ENCODE data around the gene MYO10.

MYO10 gene

DNA sequence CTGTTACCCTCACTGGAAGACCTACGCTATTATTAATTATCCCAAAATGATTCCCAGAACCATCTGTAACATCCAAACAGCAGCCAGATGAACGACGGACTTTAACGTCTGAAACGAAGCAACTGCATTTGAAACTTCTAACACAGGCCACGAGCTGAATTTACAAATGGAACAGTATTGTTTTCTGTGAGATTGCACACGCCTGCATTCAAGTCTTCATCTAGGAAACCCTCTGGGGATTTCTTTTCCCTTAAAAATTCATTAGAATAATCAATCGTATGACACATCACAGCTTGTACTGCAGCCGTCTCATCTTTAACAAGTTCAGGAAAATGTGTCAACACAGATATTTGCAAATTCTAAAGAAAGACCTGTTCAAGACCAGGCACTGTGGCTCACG, 80.2 kb downstream of the MYO10 start:
- Histone ChIP-seq H3K27ac (ENCODE audit: low read depth, low read length) (no peak overlapping the region), H3K4me3 (ENCODE audit: low read depth in 1 of 2, low read length in 2 of 2) (no peak overlapping the region), H3K36me3 (ENCODE audit: control insufficient read depth in 1 of 2, insufficient read depth in 2 of 2, low read length in 2 of 2) (peaks cover 0 to 6% of the 10 kb centered on the region in 2 donors), H3K4me1 (ENCODE audit: control insufficient read depth in 1 of 2, insufficient read depth in 2 of 2, low read length in 2 of 2) (peaks cover 5 to 6% of the 10 kb centered on the region in 2 donors), H3K27me3 (ENCODE audit: control insufficient read depth in 1 of 2, insufficient read depth in 2 of 2, low read length in 2 of 2) (no peaks in the 10 kb centered on the region), H3K9me3 (ENCODE audit: control insufficient read depth in 1 of 2, low read length in 2 of 2) (peaks cover 7% of the 10 kb centered on the region in 2 donors), H3K9ac (ENCODE audit: low read depth in 1 of 2, low read length in 2 of 2) (no peak overlapping the region)

DNA sequence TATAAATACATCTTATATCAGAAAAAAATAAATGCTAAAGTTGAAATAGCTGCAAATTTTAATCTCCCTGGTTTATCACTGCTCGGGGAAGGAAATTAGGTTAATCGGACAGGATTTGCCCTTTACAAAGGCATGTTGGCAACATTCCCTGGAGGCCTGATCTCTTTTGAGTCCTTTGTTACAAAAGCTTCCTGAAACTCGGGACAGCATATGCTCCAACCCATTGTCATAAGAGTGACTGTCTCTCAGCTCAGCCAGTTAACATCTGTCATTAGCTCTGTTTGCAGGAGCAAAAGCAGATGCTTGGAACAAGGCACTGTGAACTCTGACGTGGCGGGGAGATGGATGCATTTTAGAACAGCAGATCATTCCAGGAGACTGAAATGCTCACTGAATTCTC, 80.6 kb downstream of the MYO10 start:
- H3K27ac ChIP-seq (ENCODE audit: low read depth, low read length), result no peak overlapping the region
- H3K27me3 ChIP-seq (ENCODE audit: control insufficient read depth in 1 of 2, insufficient read depth in 2 of 2, low read length in 2 of 2), result no peaks in the 10 kb centered on the region
- no peak overlapping the region for H3K4me3 ChIP-seq (ENCODE audit: low read depth in 1 of 2, low read length in 2 of 2)
- peaks cover 5 to 6% of the 10 kb centered on the region in 2 donors for H3K4me1 ChIP-seq (ENCODE audit: control insufficient read depth in 1 of 2, insufficient read depth in 2 of 2, low read length in 2 of 2)
- peaks cover 7% of the 10 kb centered on the region in 2 donors for H3K9me3 ChIP-seq (ENCODE audit: control insufficient read depth in 1 of 2, low read length in 2 of 2)
- H3K9ac ChIP-seq (ENCODE audit: low read depth in 1 of 2, low read length in 2 of 2), result no peak overlapping the region
- H3K36me3 ChIP-seq (ENCODE audit: control insufficient read depth in 1 of 2, insufficient read depth in 2 of 2, low read length in 2 of 2), result peaks cover 0 to 6% of the 10 kb centered on the region in 2 donors

DNA sequence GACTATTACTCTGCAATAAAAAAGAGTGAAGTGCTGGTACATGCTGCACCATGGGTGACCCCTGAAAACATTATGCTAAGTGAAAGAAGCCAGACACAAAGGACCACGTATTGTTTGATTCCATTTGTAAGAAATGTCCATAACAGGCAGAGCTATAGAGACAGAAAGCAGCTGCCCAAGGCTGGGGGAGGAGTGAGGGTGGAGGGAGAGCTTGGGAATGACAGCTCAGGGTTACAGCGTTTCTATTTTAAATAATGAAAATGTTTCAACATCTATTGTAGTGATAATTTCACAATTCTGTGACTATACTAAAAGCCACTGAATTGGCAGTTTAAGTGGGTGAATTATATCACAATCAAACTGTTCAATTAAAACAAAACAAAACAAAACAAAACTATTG, 81.7 kb downstream of the MYO10 start:
- Histone ChIP-seq H3K27ac (ENCODE audit: low read depth, low read length) (no peak overlapping the region), H3K9ac (ENCODE audit: low read depth in 1 of 2, low read length in 2 of 2) (no peak overlapping the region), H3K27me3 (ENCODE audit: control insufficient read depth in 1 of 2, insufficient read depth in 2 of 2, low read length in 2 of 2) (no peaks in the 10 kb centered on the region), H3K4me1 (ENCODE audit: control insufficient read depth in 1 of 2, insufficient read depth in 2 of 2, low read length in 2 of 2) (peaks cover 5 to 6% of the 10 kb centered on the region in 2 donors), H3K9me3 (ENCODE audit: control insufficient read depth in 1 of 2, low read length in 2 of 2) (peaks cover 4 to 7% of the 10 kb centered on the region in 2 donors), H3K36me3 (ENCODE audit: control insufficient read depth in 1 of 2, insufficient read depth in 2 of 2, low read length in 2 of 2) (peaks cover 0 to 6% of the 10 kb centered on the region in 2 donors), H3K4me3 (ENCODE audit: low read depth in 1 of 2, low read length in 2 of 2) (no peak overlapping the region)

DNA sequence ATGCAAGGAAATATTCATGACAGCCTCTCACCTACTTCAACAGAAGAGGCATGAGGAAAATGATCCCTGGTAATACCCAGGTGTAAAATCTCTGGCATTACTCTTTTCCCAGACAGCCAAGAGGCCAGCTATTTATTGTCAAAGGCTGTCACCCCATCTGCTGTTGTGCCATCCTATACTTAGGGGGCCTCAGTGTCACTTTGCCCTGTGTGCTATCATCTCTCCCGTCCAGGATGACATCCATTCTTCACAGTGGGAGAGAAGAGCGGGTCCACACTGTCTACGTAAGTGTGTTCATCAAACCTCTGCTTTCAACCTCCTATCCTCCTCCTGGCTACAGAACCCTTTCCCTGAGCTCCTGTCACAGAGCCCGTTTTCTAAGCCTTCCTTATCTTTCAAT, 82.6 kb downstream of the MYO10 start:
- no peaks in the 10 kb centered on the region for H3K36me3 ChIP-seq (ENCODE audit: control insufficient read depth in 1 of 2, insufficient read depth in 2 of 2, low read length in 2 of 2)
- H3K9ac ChIP-seq (ENCODE audit: low read depth in 1 of 2, low read length in 2 of 2), result no peak overlapping the region
- H3K27ac ChIP-seq (ENCODE audit: low read depth, low read length), result no peak overlapping the region
- peaks cover 5 to 6% of the 10 kb centered on the region in 2 donors for H3K4me1 ChIP-seq (ENCODE audit: control insufficient read depth in 1 of 2, insufficient read depth in 2 of 2, low read length in 2 of 2)
- no peaks in the 10 kb centered on the region for H3K27me3 ChIP-seq (ENCODE audit: control insufficient read depth in 1 of 2, insufficient read depth in 2 of 2, low read length in 2 of 2)
- H3K4me3 ChIP-seq (ENCODE audit: low read depth in 1 of 2, low read length in 2 of 2), result no peak overlapping the region
- H3K9me3 ChIP-seq (ENCODE audit: control insufficient read depth in 1 of 2, low read length in 2 of 2), result no peaks in the 10 kb centered on the region

DNA sequence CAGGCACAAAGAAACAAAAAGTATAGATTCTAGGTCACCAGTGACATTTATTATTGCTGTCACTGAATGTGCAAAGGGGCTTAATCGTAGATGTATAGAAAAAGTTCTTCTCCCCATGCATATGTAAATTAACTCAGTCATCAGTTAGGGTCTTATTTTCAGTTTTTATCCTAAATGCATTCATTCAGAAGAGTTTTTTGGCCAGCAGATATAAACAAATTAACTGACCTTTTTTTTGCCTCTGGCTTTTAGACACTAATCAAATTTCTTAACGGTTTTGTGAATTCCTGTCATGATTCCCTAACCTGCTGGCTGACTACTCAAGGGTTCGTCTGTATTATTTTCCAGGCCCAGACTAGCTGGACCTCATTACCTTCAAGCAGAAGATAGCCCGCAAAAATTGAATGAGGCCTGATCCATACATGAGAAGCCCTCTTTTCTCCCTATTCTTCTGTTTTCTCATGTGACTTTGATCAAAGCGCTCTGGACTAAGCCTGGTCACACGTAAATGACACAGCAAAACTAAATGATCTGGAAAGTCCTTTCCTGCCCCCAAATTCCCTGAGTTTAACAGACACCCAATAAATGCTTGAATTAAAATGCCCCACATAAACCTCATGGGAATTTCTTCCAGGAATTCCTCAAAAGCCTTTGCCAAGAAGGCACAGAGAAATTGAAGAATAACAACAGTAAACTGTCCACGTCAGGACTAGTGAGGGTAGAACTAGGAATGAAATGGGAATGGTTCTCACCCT, 83.7 kb downstream of the MYO10 start:
- no peaks in the 10 kb centered on the region for H3K36me3 ChIP-seq (ENCODE audit: control insufficient read depth in 1 of 2, insufficient read depth in 2 of 2, low read length in 2 of 2)
- H3K9ac ChIP-seq (ENCODE audit: low read depth in 1 of 2, low read length in 2 of 2), result no peak overlapping the region
- H3K4me3 ChIP-seq (ENCODE audit: low read depth in 1 of 2, low read length in 2 of 2), result no peak overlapping the region
- H3K9me3 ChIP-seq (ENCODE audit: control insufficient read depth in 1 of 2, low read length in 2 of 2), result no peaks in the 10 kb centered on the region
- peaks cover 5 to 6% of the 10 kb centered on the region in 2 donors for H3K4me1 ChIP-seq (ENCODE audit: control insufficient read depth in 1 of 2, insufficient read depth in 2 of 2, low read length in 2 of 2)
- H3K27me3 ChIP-seq (ENCODE audit: control insufficient read depth in 1 of 2, insufficient read depth in 2 of 2, low read length in 2 of 2), result no peaks in the 10 kb centered on the region
- H3K27ac ChIP-seq (ENCODE audit: low read depth, low read length), result no peak overlapping the region

DNA sequence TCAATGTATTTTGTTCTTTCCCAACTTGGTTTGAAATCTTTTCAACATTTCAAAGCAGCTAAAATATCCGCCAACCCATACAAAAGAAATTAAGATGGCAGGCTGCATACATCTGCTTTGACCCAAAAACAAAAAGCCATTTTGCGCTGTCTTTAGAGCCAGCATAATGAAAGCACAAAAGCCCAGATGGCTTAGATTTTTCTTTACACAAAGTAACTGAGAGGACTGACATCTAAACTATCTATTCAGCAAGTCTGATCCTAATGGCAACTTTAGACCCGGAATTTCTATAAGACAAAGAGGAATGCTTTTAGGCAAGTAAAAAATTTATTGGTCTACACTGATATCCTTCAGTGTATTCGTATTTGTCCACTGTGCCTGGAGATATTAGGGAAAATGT, 86.3 kb downstream of the MYO10 start:
- peaks cover 0 to 6% of the 10 kb centered on the region in 2 donors for H3K4me1 ChIP-seq (ENCODE audit: control insufficient read depth in 1 of 2, insufficient read depth in 2 of 2, low read length in 2 of 2)
- H3K9ac ChIP-seq (ENCODE audit: low read depth in 1 of 2, low read length in 2 of 2), result no peak overlapping the region
- no peaks in the 10 kb centered on the region for H3K36me3 ChIP-seq (ENCODE audit: control insufficient read depth in 1 of 2, insufficient read depth in 2 of 2, low read length in 2 of 2)
- no peaks in the 10 kb centered on the region for H3K9me3 ChIP-seq (ENCODE audit: control insufficient read depth in 1 of 2, low read length in 2 of 2)
- no peaks in the 10 kb centered on the region for H3K27me3 ChIP-seq (ENCODE audit: control insufficient read depth in 1 of 2, insufficient read depth in 2 of 2, low read length in 2 of 2)
- H3K4me3 ChIP-seq (ENCODE audit: low read depth in 1 of 2, low read length in 2 of 2), result no peak overlapping the region
- no peak overlapping the region for H3K27ac ChIP-seq (ENCODE audit: low read depth, low read length)

DNA sequence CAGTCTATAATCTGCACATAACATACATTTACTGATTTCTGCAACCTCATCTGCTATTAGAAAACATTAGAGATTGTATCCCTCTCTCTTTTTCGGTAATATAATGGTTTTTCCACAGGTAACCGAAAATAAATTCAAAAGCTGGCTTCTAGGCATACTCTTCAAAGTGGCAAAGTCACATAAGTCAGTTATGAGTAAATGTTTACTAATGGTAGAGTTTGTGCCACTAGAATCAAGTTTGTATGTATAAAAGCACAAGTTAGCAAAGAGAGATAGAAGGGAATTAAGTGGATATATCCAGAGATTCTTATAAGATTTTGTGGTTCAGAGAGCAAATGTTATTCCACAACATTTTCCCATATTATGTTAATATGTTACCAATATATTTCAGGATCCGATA, 86.9 kb downstream of the MYO10 start:
- Histone ChIP-seq H3K4me1 (ENCODE audit: control insufficient read depth in 1 of 2, insufficient read depth in 2 of 2, low read length in 2 of 2) (peaks cover 0 to 6% of the 10 kb centered on the region in 2 donors), H3K9me3 (ENCODE audit: control insufficient read depth in 1 of 2, low read length in 2 of 2) (no peaks in the 10 kb centered on the region), H3K9ac (ENCODE audit: low read depth in 1 of 2, low read length in 2 of 2) (no peak overlapping the region), H3K36me3 (ENCODE audit: control insufficient read depth in 1 of 2, insufficient read depth in 2 of 2, low read length in 2 of 2) (no peaks in the 10 kb centered on the region), H3K27me3 (ENCODE audit: control insufficient read depth in 1 of 2, insufficient read depth in 2 of 2, low read length in 2 of 2) (no peaks in the 10 kb centered on the region), H3K27ac (ENCODE audit: low read depth, low read length) (no peak overlapping the region), H3K4me3 (ENCODE audit: low read depth in 1 of 2, low read length in 2 of 2) (no peak overlapping the region)

DNA sequence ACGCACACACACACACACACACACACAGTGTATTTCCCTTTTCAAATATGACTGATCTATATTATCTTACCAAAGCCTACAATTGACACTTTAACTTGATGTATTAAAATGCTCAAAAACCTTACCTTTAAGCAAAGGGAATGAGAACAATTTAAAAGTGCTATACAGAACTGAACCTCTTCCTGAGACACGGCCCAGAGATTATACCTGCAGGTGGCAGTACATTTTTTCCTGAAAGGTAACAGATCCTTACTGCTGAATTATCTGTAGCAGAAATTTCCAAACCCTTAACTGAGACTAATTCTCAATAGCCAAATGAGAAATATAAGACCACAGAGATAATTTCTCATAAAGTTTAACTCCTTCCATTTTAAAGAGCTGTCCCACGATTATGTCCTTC, 91.1 kb downstream of the MYO10 start:
- Histone ChIP-seq H3K4me3 (ENCODE audit: low read depth in 1 of 2, low read length in 2 of 2) (no peak overlapping the region), H3K4me1 (ENCODE audit: control insufficient read depth in 1 of 2, insufficient read depth in 2 of 2, low read length in 2 of 2) (peaks cover 0 to 14% of the 10 kb centered on the region in 2 donors), H3K36me3 (ENCODE audit: control insufficient read depth in 1 of 2, insufficient read depth in 2 of 2, low read length in 2 of 2) (no peaks in the 10 kb centered on the region), H3K9me3 (ENCODE audit: control insufficient read depth in 1 of 2, low read length in 2 of 2) (no peaks in the 10 kb centered on the region), H3K9ac (ENCODE audit: low read depth in 1 of 2, low read length in 2 of 2) (no peak overlapping the region), H3K27ac (ENCODE audit: low read depth, low read length) (no peak overlapping the region), H3K27me3 (ENCODE audit: control insufficient read depth in 1 of 2, insufficient read depth in 2 of 2, low read length in 2 of 2) (no peaks in the 10 kb centered on the region)

DNA sequence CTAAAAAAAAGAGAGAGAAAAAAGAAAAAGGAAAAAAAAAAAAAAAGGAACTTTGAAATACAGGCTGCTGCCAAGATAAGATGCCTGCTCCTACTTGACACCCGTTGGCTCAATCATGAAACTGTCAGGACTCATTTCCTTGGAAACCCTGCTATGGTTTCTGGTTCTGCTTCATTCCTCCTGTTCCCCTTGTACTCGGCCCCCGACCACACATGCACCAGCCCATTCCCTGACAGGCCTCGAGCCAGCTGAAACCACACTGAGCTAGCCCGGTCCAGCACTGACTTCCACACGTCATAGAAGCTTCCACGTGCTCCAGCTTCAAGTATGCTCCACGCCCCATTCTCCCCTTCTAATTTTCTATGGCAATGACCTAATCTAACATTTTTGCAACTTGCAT, 93.2 kb downstream of the MYO10 start:
- H3K4me1 ChIP-seq (ENCODE audit: control insufficient read depth in 1 of 2, insufficient read depth in 2 of 2, low read length in 2 of 2), result peaks cover 0 to 14% of the 10 kb centered on the region in 2 donors
- no peaks in the 10 kb centered on the region for H3K27me3 ChIP-seq (ENCODE audit: control insufficient read depth in 1 of 2, insufficient read depth in 2 of 2, low read length in 2 of 2)
- H3K9me3 ChIP-seq (ENCODE audit: control insufficient read depth in 1 of 2, low read length in 2 of 2), result no peaks in the 10 kb centered on the region
- H3K27ac ChIP-seq (ENCODE audit: low read depth, low read length), result no peak overlapping the region
- H3K4me3 ChIP-seq (ENCODE audit: low read depth in 1 of 2, low read length in 2 of 2), result no peak overlapping the region
- no peaks in the 10 kb centered on the region for H3K36me3 ChIP-seq (ENCODE audit: control insufficient read depth in 1 of 2, insufficient read depth in 2 of 2, low read length in 2 of 2)
- H3K9ac ChIP-seq (ENCODE audit: low read depth in 1 of 2, low read length in 2 of 2), result no peak overlapping the region

DNA sequence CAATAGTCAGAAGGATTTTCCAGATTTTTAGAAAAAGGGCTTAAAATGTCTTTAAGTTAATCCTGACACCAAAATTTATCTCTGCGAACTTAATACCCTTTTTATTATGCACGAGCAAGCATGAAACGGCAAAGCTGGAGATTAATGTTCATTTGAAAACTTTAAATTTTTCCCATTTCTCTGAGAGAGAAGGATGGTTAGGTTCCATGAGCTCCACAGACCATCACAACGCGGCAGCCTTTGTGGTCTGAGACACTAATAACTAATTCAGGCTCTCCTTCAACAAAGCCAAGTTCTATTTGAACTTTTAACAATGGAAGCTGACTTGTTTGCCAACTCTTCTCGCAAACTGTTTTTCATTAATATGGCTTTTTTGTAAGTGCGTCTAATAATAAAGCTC, 94.7 kb downstream of the MYO10 start:
- H3K27me3 ChIP-seq (ENCODE audit: control insufficient read depth in 1 of 2, insufficient read depth in 2 of 2, low read length in 2 of 2), result no peaks in the 10 kb centered on the region

More for the DNA sequence above, 94.7 kb downstream of the MYO10 start:
- H3K27ac ChIP-seq (ENCODE audit: low read depth, low read length), result no peak overlapping the region
- peaks cover 0 to 13% of the 10 kb centered on the region in 2 donors for H3K4me1 ChIP-seq (ENCODE audit: control insufficient read depth in 1 of 2, insufficient read depth in 2 of 2, low read length in 2 of 2)
- no peaks in the 10 kb centered on the region for H3K9me3 ChIP-seq (ENCODE audit: control insufficient read depth in 1 of 2, low read length in 2 of 2)
- no peak overlapping the region for H3K4me3 ChIP-seq (ENCODE audit: low read depth in 1 of 2, low read length in 2 of 2)
- H3K36me3 ChIP-seq (ENCODE audit: control insufficient read depth in 1 of 2, insufficient read depth in 2 of 2, low read length in 2 of 2), result no peaks in the 10 kb centered on the region
- H3K9ac ChIP-seq (ENCODE audit: low read depth in 1 of 2, low read length in 2 of 2), result no peak overlapping the region
